Measurements from ENCODE around the gene ACVR2A.

Gene ACVR2A

DNA sequence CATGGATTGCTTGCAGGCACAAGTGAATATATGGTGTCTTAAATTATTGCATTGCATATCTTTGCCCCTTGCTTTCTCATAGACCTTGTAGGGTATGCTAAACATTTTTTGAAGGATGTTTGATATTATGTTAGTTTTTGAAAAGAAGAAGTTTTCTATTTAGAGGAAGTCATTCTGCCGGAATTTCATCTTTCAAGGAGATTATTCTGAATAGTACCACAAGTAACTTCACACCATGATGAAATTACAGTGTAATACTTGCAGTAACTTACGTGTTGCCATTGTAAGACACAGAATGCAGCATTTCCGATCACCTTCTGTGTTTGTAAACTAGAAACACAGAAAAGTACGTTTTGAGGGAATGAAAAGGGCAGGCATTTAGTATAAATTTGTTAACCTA lies 71.9 kb downstream of the ACVR2A start:
- Histone ChIP-seq H3K4me2 (no peak overlapping the region), H3K4me3 (no peak overlapping the region)
- no peak for TF ChIP-seq Cebpa-rat (IDR thresholded peaks at IDR 0.05)

DNA sequence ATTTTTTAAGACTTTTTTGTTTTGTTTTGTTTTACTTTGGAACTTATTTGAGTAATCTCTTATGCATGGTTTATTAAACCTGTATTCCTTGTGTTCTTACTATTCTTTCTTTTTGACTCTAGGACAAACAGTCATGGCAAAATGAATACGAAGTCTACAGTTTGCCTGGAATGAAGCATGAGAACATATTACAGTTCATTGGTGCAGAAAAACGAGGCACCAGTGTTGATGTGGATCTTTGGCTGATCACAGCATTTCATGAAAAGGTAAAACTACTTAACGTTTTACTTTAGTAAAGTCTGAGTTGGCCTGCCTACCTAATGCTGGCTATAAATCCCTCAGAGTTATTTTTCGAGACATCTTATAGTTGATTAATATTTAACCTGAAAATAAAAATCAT lies 72.3 kb downstream of the ACVR2A start:
- Histone ChIP-seq H3K4me2 (no peak overlapping the region), H3K27me3 (no peaks in the 10 kb centered on the region), H3K9me3 (no peaks in the 10 kb centered on the region), H3K36me3 (no peaks in the 10 kb centered on the region), H3K4me1 (peaks cover 13% of the 10 kb centered on the region), H3K9ac (no peak overlapping the region), H3K27ac (no peak overlapping the region), H3K4me3 (no peak overlapping the region), H4K20me1 (no peaks in the 10 kb centered on the region)
- TF ChIP-seq Cebpa-rat (IDR thresholded peaks at IDR 0.05) = no peak

More for the DNA sequence above, 71.9 kb downstream of the ACVR2A start:
- peaks cover 13% of the 10 kb centered on the region for H3K4me1 ChIP-seq
- no peaks in the 10 kb centered on the region for H3K9me3 ChIP-seq
- H3K9ac ChIP-seq = no peak overlapping the region
- H3K27ac ChIP-seq = no peak overlapping the region
- no peaks in the 10 kb centered on the region for H3K27me3 ChIP-seq
- H4K20me1 ChIP-seq = no peaks in the 10 kb centered on the region
- no peaks in the 10 kb centered on the region for H3K36me3 ChIP-seq

DNA sequence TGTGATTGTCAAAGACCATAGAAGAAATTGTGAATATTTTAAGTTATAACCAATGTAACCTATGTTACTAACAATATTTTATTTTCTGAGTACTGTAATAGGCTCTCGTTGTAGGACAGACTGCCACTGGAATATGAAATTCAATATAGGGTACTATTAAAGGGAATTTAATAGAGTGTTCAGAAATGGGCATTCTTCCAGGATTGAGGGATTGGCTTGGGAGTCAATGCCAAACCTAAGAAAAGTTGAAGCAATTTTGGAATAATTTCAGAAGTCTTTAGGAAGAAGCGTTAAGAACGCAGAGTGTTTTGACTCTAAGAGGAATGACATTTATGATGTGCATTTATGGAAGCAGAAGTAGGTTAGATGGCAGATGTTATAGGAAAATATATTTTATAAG lies 79.0 kb downstream of the ACVR2A start:
- Histone ChIP-seq H3K27ac (no peak overlapping the region), H3K9ac (no peak overlapping the region), H3K4me2 (no peak overlapping the region), H4K20me1 (no peaks in the 10 kb centered on the region), H3K4me3 (no peak overlapping the region), H3K4me1 (no peaks in the 10 kb centered on the region), H3K9me3 (no peaks in the 10 kb centered on the region), H3K27me3 (no peaks in the 10 kb centered on the region), H3K36me3 (no peaks in the 10 kb centered on the region)
- TF ChIP-seq Cebpa-rat (IDR thresholded peaks at IDR 0.05) = no peak

DNA sequence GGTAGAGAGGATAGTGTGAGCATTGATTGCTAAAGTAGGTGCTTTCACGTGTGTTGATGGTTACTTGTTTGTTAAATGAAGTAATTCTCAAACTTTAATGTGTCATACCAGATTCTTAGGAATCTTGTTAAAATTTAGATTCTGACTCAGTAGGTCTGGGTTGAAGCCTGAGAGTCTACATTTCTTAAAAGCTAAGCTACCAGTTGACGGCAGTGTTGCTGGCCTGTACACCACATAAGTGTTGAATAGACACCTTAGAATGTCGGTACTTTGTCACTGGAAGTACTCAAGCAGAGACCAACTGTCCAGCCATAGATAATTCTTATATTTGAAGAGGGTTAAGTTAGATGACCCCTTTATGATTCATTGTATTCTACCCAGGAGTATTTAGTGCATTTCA lies 79.8 kb downstream of the ACVR2A start:
- Histone ChIP-seq H3K27me3 (no peaks in the 10 kb centered on the region), H3K36me3 (no peaks in the 10 kb centered on the region), H3K4me3 (no peak overlapping the region), H3K4me2 (no peak overlapping the region), H3K27ac (no peak overlapping the region), H3K4me1 (no peaks in the 10 kb centered on the region), H4K20me1 (no peaks in the 10 kb centered on the region), H3K9me3 (no peaks in the 10 kb centered on the region), H3K9ac (no peak overlapping the region)
- TF ChIP-seq Cebpa-rat (IDR thresholded peaks at IDR 0.05) = no peak

DNA sequence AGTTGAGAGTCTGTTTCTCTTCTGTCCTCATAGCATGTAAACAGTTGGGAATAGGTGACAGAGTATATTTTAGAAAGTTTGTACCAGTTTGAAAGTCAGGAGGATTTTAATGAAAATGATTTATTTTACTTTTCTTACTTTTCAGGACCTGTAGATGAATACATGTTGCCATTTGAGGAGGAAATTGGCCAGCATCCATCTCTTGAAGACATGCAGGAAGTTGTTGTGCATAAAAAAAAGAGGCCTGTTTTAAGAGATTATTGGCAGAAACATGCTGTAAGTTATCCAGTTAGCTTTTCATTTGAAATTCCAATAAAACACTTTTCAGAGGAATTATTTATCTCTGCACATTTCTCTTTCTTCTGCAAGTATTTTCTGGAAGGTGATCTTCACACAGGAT lies 81.1 kb downstream of the ACVR2A start:
- Histone ChIP-seq H3K9me3 (no peaks in the 10 kb centered on the region), H3K36me3 (no peaks in the 10 kb centered on the region), H3K4me3 (no peak overlapping the region), H4K20me1 (no peaks in the 10 kb centered on the region), H3K4me1 (no peaks in the 10 kb centered on the region), H3K9ac (no peak overlapping the region), H3K27me3 (no peaks in the 10 kb centered on the region), H3K27ac (no peak overlapping the region), H3K4me2 (no peak overlapping the region)
- TF ChIP-seq Cebpa-rat (IDR thresholded peaks at IDR 0.05) = no peak

DNA sequence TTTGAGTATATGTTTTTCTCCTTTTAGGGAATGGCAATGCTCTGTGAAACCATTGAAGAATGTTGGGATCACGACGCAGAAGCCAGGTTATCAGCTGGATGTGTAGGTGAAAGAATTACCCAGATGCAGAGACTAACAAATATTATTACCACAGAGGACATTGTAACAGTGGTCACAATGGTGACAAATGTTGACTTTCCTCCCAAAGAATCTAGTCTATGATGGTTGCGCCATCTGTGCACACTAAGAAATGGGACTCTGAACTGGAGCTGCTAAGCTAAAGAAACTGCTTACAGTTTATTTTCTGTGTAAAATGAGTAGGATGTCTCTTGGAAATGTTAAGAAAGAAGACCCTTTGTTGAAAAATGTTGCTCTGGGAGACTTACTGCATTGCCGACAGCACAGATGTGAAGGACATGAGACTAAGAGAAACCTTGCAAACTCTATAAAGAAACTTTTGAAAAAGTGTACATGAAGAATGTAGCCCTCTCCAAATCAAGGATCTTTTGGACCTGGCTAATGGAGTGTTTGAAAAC lies 82.3 kb downstream of the ACVR2A start:
- Histone ChIP-seq H3K4me2 (no peak overlapping the region), H3K9ac (no peak overlapping the region), H3K9me3 (no peaks in the 10 kb centered on the region), H3K27ac (no peak overlapping the region), H3K36me3 (no peaks in the 10 kb centered on the region), H3K27me3 (no peaks in the 10 kb centered on the region), H4K20me1 (no peaks in the 10 kb centered on the region), H3K4me3 (no peak overlapping the region), H3K4me1 (no peaks in the 10 kb centered on the region)
- TF ChIP-seq Cebpa-rat (IDR thresholded peaks at IDR 0.05) = no peak

DNA sequence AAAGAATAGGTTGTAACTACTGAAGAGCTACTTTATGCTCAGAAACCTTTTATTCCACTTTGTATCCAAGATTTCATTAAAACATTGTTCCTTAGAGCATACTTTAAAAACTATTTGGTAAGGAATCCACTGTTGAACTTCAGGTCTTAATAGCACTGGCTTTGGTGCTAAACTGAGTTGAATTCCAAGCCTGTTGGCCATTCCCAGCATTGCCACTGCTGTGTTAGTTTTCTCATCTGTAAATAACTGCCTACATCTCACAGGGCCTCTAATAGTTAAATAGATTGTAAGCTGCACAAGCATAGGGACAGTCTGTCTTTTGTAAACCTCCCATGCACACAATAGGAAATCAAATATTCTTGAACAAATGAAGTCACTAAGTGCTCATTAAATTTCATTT lies 89.1 kb downstream of the ACVR2A start:
- Histone ChIP-seq H3K9ac (no peak overlapping the region), H3K4me1 (no peaks in the 10 kb centered on the region), H3K9me3 (no peaks in the 10 kb centered on the region), H3K4me3 (no peak overlapping the region), H3K36me3 (peaks cover 47% of the 10 kb centered on the region), H3K27me3 (no peaks in the 10 kb centered on the region), H4K20me1 (no peaks in the 10 kb centered on the region), H3K27ac (no peak overlapping the region), H3K4me2 (no peak overlapping the region)
- no peak for TF ChIP-seq Cebpa-rat (IDR thresholded peaks at IDR 0.05)

DNA sequence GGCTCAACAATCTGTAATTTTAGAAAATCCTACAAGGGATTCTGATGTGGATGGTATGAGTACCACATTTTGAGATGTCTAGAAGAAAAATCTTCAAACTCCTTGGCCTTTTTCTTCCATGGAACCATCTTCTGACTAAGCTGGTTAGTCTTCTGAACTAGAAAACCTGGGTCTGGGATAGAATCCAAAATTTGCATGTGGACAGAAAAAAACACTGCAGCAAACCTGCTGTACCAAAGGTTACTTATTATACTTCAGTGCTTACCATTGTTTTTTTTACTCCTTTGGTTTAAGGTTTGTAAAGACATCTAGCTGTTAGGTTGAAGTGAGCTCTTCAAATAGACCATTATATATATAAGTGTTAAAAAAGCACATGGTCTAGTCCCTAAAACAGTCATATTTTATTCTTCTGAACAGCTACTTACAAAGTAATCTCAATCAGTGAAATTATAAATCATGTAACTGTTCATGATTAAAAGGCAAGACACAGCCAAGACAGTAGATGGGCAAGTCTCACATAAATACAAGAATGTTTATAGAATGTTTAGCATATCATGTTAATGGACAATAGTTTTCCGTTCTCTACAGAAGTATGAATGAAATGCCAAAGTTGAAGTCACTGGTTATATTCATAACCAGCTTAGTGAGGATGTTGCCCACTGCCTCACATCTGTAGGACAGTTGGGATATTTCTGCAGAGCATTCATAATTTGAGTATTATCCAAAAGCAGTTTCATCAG lies 90.2 kb downstream of the ACVR2A start:
- no peak overlapping the region for H3K9ac ChIP-seq
- peaks cover 51% of the 10 kb centered on the region for H3K36me3 ChIP-seq
- no peaks in the 10 kb centered on the region for H3K4me1 ChIP-seq
- H3K27me3 ChIP-seq = no peaks in the 10 kb centered on the region
- no peak overlapping the region for H3K4me2 ChIP-seq
- no peaks in the 10 kb centered on the region for H3K9me3 ChIP-seq
- no peak overlapping the region for H3K4me3 ChIP-seq
- H4K20me1 ChIP-seq = no peaks in the 10 kb centered on the region
- H3K27ac ChIP-seq = no peak overlapping the region
- TF ChIP-seq Cebpa-rat (IDR thresholded peaks at IDR 0.05) = no peak

DNA sequence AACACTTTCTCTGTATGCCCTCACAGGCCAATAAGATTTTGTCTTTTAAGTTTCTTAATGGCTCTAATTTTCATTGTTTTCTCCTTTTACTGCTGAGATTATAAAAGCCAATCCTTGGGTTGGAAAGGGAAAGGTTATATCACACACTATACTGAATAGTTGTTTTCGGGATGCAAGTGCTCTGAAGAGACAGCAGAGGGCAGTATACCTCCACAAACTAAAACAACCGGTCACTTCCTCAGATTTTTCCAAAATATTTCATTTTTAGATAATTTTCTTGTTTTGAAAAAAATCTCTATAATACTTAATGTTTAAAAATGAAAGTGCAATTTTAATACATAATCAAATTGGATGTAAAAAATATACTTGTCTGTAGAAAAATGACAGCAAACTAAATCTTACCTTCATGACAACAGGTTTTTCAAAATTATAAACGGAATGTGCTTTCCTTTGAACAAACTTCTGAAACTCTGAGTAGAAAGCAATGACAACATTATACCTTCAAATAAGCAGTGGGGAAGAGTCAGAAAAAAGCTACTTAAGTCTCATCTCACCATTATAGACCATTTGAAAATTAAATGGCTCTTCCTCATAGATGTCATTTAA lies 93.0 kb downstream of the ACVR2A start:
- Histone ChIP-seq H3K9me3 (no peaks in the 10 kb centered on the region), H3K27me3 (no peaks in the 10 kb centered on the region), H4K20me1 (no peaks in the 10 kb centered on the region), H3K4me2 (no peak overlapping the region), H3K36me3 (peaks cover 49% of the 10 kb centered on the region), H3K4me1 (no peaks in the 10 kb centered on the region), H3K9ac (no peak overlapping the region), H3K27ac (no peak overlapping the region), H3K4me3 (no peak overlapping the region)
- TF ChIP-seq Cebpa-rat (IDR thresholded peaks at IDR 0.05) = no peak

DNA sequence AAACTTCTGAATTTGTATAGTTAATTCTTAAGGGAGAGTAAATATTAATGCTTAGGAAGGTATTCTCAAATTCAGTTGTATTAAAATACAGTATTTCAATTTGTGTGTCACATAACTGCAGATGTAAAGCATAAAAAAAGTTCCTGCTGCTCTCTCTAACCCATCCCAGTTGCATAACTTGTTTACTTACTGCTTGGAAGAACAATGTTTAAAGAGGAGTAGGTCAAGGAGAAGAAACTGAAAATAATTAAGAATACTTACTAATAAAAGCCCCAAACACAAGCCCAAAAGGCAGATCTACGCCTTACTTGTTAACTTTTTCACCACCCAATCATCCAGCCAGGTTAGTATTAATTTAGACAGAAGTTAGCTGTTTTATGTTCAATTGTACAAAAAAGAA lies 94.5 kb downstream of the ACVR2A start:
- Histone ChIP-seq H3K9ac (no peak overlapping the region), H3K27ac (no peak overlapping the region), H3K4me3 (no peak overlapping the region), H4K20me1 (no peaks in the 10 kb centered on the region), H3K27me3 (no peaks in the 10 kb centered on the region), H3K9me3 (no peaks in the 10 kb centered on the region), H3K36me3 (peaks cover 45% of the 10 kb centered on the region), H3K4me2 (no peak overlapping the region), H3K4me1 (no peaks in the 10 kb centered on the region)
- TF ChIP-seq Cebpa-rat (IDR thresholded peaks at IDR 0.05) = no peak
